GM19397 (cell line): ENCODE data around the gene MEF2D.

Experiments
- ATAC-seq: cut with Tn5 transposase; IDR thresholded peaks from one replicate; pipeline ENCODE4 v1.9.1; 2021; ENCODE audit warnings: mild to moderate bottlenecking, moderate library complexity; ENCODE audit not compliant: unreplicated experiment

The MEF2D gene

DNA sequence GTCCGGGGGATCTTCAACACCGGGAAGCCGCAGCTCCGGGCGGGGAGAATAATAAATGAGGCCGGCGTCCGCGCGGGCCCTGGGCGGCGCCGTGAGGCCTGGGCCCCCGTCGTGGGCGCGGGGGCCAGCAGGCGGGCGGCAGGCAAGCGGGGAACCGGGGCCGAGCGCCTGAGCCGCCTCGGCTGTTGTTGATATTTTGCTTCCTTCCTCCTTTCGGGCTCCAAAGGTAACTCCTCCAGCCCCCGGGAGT is at the start of gene MEF2D:
Gene MEF2D (minus strand): TSS at position 233 of the 250 bp plus-strand sequence. CDS start 17,483 bp downstream, outside the sequence.
- no peak for ATAC-seq

DNA sequence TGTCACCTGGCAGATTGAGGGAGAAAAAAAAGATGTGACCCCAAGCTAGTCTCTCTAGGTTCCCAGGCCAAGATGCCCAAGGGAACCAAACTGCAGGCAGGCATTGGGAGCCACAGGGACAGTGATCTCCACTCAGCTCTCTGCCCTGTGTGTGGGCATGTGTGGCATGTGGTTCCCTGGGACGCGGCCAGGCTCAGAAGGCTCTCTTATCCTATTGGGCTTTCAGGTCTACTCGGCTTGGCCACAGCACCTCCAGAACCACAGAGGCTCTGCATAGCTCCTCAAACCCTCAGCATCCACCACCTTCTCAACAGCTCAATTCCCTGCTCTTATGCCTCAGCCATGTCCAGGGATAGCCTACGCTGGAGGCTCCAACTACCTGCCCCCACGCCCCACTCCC is 49.8 kb upstream of the MEF2D start:
- no peak for ATAC-seq

DNA sequence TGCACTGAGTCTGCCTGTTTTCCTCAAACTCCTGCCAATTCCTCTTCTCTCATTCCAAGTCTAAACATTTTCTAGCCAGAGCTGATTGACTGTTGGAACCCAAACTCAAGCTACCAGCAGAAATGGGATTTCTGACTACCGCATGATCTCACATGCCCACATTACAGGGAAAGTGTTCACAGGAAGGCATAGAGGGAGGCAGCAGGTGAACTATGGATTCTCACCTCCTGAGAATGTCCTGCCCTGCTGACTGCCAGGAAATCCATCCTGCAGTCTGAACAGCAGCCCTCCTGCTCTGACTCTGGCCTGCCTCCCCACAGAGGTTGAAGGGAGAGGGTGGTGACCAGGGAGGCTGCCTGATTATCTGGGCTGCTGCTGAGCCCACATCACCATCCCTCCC is 49.3 kb upstream of the MEF2D start:
- ATAC-seq = no peak

DNA sequence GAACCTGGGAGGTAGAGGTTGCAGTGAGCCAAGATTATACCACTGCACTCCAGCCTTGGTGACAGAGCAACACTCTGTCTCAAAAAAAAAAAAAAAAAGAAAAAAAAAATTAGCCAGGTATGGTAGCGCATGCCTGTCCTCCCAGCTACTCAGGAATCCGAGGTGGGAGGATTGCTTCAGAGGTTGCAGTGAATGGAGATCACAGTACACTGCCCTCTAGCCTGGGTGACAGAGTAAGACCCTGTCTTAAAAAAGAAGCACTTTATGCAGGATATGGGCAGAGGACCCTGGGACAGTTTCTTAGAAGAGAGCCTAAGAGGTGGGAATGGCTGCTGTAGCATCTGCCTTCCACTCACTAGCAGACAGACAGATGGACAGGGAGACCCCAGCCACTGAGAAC is 48.8 kb upstream of the MEF2D start:
- ATAC-seq = no peak

DNA sequence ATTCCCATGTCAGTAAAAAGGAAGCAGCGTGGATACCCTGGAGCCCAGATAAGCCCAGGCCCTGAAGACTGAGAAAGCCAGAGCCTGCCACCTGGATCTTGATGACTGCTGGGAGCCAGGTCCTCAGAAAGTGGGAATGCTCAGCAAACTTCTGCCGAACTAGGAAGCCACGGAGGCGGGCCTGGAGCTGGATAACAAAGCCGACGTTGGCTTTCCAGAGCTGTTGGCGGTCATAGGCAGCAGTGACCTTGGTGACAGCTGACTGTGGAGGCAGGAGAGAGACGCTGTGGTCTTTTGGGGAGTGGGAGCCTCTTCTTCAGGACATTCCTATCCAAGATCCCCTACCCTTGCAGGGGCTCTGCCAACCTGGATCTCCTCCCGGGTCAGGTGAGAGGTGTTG is 47.4 kb upstream of the MEF2D start:
- ATAC-seq = no peak

DNA sequence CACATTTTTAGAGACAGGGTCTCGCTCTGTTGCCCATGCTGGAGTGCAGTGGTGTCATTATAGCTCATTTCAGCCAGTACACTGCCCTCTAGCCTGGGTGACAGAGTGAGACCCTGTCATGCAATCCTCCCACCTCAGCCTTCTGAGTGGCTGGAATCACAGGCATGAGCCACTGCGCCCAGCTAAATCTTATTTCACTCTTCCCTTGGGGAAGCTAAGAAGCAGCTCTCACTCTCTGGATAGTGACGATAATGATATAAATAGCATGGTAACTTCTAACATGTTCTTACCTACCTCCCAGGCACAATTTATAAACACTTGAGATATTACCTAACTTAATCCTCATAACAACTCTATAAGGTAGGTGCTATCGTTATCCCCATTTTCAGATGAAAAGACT is 46.9 kb upstream of the MEF2D start:
- ATAC-seq = no peak

DNA sequence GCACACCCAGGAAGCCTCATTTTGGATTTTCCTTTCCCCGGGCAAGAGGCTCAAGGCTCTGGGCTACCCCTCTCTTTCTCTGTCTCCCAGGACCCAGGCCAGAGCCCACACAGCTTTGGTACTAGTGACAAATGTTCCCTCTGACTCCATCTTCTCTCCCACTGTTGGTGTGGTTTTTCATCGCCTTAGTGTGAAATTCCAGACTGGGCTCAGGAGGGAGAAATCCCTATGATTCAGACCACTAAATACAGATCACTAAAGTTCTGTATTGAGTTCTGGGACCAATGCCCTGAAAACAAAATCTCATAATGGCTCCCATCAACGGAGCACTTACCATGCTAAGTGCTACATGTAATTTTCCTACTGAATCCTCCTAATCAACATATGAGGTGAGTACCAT is 45.7 kb upstream of the MEF2D start:
- no peak for ATAC-seq

DNA sequence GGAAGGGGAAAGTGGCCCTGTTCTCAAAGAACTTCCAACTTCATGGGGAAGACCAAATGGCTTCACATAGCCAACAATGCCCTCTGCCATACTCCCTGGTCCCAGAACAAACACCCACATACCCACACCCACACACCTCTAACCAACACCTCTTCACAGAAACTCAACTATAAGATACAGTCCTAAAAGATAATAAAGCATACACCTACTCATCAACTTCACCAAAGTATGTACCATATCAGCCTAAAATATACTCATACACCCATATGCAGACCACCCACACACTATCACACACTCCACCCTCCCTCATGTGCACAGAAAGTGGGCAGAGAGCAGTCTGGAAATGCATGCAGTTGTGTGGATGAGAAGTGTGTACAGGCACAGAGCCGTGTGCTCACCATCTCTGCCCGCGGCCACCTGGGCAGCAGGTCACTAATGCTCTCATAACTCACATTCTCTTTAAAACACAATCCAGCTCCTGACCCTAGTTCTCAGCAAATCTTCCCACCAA is 44.1 kb upstream of the MEF2D start:
- ATAC-seq = no peak

DNA sequence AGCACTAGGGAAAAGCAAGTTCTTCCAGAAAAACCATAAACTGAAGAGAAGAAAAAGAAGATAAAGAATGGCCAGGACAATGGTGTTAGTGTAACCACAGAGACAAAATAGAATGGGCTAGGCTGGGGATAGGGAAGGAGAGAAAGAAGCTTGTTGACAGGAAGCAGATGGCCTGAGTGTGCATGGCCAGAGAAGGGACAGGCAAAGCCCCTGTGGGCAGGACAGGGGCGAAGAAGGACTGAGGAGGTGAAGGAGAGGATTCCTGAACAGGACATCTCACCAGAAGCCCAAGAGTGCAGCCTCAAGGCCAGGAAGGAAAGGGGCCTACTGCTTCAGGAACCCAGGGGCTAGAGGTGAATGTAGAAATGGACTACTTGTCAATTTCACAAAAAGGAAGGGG is 42.5 kb upstream of the MEF2D start:
- no peak for ATAC-seq

DNA sequence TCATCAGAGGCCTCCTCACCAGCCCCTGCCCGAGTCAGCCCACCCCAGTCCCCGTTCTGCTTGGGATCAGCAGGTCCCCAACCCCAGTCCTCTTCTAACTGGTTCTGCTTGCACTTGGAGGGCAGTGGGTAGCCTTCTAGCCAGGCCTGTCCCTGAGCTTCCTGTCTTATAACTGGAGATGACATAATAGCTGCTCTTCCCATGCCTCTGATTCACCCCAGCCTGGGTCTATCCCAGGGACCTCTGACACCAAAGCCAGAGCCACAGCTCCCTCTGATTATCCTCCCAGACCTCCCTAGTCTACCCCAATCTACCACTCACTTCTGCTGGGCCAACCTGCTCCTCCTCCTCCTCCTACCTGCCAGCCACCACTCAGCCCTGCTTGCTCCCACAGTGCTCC is 40.4 kb upstream of the MEF2D start:
- ATAC-seq = no peak

DNA sequence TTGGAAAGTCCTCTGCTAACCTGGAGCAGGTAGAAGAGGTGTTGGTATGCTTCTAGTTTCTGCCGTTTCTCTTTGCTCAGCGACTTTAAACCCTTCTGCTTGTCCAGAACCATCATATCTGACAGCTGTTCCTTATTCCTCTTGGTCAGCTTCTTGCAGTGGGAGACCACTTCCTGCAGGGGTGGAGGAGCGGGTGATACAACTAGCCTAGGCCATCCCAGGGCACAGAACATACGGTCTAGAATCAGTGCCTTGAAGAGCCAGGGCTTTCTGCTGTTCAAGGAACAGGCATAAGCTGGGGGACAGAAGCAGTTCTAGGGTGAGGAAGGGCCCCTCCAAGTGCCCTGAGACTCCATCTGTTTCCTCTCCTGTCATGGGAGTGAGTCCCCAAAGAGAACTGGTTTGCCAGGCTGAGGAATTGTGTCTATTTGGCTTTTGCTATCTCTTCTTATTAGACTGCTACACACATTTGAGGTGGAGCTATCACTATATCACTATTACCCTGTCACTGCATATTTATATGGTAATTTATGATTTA is 39.3 kb upstream of the MEF2D start:
- ATAC-seq = no peak

DNA sequence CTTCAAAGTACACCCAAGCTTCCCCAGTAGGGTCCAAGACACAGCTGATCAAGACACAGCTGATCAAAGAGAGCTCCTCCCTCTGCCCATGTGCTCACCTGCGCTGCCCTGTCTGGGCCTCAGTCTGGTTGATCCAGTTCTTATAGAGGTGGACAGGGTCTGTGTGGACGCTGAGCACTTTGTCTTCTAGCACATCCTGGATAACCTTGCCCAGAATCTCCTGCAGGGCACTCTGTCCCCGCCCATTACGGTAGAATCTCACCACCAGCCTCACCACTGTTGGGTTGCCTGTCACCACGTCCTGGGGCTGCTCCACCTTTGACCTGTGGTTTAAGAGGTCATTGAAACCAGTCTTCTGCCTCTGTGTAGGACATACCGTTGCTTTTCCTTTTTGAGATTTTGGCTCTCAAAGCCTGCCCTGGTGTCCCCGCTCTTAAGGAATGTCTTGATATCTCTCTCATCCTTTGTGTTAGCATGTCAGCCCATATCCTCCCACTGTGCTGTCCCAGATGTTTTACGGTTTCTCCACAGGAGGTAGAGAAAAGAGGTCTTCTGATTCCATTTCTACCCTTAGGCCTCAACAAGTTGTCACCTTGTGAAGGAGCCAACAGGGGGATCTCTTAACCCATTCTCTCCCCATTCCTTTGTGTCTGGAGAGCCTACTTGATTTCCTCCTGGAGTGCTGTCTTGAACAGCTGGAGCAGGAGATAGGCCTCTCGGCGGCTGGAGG is 38.3 kb upstream of the MEF2D start:
- no peak for ATAC-seq

DNA sequence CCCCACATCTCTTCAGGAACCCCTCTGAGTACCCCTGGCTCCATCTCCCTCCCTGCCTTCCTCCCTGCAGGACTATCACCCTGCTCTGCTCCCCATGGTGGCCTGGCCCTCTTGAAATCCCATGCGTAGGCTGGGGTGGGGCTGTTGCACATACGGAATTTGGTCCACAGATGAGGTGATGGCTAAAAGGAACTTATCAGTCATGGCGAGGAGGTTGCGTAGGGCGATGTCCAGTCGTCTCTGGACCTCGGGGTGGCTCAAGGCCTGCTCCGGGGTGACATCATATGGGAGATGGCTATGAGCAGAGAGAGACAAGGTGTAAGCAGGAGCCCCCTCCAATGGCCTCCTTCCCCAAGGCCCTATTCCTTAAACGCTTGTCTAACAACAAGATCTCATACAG is 36.5 kb upstream of the MEF2D start:
- ATAC-seq = no peak

DNA sequence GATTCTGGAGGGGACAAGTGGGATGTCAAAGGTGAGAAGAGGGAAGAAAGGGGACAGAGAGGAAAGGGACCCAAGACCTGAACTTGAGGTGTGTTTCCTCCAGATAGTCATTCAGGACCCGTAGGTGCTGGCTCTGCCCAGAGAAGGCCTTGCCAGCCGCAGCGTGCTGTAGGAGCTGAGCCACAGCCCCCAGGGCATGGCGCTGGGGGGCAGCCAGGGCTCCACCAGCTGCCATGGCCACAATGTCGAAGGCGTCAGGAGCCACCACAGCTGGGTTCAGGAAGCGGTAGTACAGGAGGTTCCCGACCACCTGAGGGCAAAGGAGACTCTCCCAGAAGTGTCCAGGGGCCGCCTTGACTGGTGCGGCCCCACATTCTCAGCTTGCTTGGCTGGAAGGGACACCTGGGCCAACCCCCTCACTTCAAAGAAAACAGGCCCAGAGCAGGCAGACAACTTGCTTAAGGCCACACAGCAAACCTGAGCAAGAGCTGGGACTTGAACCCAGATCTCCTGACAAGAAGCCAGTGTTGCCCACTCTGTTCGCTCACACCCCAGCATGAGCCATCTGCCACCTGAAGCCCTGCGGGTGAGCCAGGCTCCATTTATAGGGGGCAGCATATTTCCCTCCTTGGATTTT is 34.0 kb upstream of the MEF2D start:
- ATAC-seq = no peak

DNA sequence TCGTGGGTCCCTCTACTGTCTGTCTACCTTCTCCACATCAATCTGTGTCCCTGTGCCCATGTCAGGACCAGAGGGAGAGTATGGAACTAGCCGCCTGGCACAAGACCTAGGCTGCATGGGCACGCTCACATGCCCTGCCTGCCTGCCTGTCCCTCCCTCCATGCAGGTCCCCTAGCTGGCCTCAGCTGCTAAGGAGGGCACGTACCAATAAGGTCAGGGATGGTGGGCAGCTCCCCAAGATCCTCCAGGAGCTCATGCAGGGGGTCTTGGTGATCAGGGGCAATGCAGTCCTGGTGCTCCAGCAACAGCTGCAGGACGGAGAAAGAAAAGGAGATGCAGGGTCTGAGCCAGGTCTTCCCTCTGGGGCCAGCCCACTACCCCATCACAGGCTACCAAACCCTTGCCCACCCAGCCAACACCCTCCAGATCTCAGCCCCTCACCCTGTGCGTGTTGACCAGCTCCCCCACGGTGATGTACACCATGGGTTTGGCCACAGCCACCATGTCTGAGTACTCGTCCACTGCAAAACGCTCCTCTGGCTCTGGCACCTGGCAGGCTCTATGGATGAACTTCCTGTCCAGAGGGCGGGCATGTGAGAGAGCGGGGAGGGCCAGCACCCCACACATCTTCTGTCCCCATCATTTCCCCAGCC is 33.1 kb upstream of the MEF2D start:
- no peak for ATAC-seq

DNA sequence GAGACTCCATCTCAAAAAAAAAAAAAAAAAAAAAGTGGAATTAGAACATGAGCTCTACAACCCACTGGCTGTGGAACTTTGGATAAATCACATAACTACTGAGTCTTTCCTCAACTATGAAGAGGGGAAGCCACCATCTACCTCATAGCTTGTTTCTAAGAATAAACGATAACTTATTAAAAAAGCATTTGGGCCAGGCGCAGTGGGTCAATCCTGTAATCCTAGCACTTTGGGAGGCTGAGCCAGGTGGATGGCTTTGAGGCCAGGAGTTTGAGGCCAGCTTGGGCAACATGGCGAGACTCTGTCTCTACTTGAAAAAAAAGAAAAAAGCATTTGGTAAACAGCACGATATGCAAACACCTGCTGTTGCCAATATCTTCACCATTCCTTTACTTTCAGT is 31.8 kb upstream of the MEF2D start:
- ATAC-seq = no peak

DNA sequence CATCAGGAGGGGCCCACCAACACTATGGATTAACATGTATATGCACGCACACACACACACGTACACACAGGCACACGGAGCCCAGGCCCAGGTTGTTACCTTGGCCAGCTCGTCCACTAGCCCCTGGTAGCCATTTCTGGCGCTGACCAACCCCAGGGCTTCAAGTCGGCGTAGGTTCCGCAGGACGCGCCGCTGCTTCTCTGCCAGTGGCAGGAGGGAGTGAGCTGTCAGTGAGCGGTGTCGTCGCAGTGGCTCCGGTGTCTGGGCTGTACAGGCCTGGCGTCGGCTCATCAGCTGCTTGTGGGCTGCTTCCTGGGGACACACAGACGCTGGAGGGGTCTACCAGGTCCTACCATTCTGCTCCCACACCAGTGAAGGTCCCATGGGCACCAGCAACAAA is 29.4 kb upstream of the MEF2D start:
- no peak for ATAC-seq

DNA sequence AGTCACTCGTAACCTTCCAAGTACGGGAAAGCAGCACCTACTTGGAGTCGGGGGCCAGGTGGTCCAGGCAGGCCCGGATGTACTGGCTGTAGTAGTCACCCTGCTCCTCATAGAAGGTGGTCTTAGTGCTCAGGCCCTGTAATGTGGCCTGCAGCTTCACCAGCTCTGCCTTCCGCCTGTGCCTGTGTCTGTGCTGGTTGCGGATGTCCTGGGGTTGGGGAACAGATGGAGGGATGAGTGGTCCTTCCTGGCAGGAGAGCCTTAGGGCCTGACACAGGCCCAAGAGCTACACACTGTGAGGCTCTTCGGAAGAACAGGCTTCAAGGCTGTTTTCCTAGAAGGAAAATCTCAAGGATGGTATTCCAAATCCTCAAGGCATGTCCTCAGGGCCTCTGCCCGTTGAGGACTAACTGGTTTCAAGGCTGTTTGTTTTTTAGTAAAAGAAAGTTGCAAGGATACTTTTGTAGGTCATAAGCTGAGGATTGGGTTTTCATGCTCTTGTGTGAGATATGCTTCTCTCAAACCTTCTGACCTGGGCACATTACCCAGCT is 28.4 kb upstream of the MEF2D start:
- ATAC-seq = no peak

DNA sequence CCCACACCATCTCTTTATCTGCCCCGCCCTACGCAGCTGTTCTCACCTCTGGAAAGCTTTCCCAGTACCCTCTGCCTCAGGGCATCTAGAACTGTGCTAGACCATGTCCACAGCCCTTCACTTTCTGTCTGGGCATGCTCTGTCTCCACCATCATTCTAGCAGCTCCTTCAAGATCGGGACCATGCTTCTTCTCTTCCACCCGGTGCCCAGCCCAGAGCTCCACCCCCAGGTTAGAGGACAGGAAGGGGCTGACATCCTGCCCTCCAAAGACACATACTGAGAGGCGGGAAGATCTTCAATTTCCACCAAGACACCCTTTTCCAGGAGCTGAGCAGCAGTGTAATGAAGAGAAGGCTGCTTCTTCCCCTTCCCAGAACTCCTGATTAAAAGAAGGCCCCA is 27.7 kb upstream of the MEF2D start:
- ATAC-seq = no peak

DNA sequence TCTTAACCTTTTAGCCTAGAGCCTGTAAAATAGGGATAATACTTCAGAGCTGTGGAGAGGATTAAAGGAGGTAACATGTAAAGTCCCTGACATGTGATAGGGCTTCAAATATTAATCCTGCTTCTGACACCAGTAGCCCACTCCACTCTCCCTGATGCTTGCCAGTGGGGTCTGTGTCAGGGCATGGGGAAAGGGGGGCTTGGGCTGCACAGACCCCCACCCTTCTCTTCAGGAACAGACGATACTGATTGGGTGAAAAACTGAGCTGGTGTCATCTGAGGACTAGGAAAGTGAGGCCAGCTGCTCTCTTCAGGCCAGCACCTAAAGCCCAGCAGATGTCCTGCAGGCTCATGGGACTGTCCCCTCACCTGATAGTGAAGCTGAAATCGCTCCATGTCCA is 27.0 kb upstream of the MEF2D start:
- no peak for ATAC-seq

DNA sequence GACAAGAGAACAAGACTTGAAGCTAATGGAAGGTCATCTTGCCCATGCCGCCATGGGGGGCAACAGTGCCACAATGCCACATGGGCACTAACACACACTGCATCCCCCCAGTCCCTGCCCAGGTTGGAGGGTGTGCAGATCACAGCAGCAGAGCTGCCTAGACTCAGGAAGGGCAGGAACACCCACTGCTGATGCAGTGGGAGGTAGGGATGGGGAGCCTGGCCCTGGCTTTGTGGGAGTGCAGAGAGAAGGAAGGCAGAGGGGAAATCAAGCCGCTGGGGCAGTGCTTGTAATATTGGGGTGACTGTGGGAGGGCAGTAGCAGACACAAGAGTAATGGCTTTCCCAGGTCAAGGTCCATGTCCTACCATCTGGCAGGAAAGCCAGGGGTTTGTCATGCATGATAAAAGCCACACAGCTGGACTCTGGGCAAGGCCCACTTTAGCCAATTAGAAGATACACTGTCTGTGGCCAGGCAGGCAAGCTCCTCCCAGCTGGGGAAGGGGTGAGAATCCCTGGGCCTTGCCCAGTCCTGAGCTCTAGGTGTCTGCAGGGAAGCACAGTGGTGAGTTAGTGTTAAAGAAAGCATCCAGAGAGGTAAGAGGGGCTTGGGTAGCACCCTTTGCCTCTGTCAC is 25.4 kb upstream of the MEF2D start:
- ATAC-seq = no peak
